Adrenal gland (tissue), 12 donors: Measurements from ENCODE around the gene FLNC. TPM values are rescaled to one million over a fixed set of nuclear protein-coding genes. Genes with fewer than 3 reads are reported as not detected.

Experiments used
- DNase-seq, 7 donors: peaks; one replicate each; pipeline ENCODE4 v3.0.0-alpha.2; 2019 to 2020
- H3K27ac ChIP-seq, 5 donors: fragments of 200-600 bp; sonication (generic) in 4 of 5; 1 replicate in 3 of 5; 2 replicates in 2 of 5; pipeline versions ENCODE4 v1.5.1 to v1.8.0; 2016 to 2020; ENCODE audit warnings: mild to moderate bottlenecking in 1 of 5
- H3K27me3 ChIP-seq: fragments of 200-600 bp; 2 replicates; pipeline ENCODE4 v1.8.0; 2021
- H3K36me3 ChIP-seq, 2 donors: fragments of 200-600 bp; replicated peaks in 1 of 2; 1 replicate in 1 of 2; 2 replicates in 1 of 2; pipeline versions ENCODE4 v1.5.1 to v1.8.0; 2018 to 2022
- H3K4me1 ChIP-seq, 2 donors: fragments of 200-600 bp; replicated peaks in 1 of 2; 1 replicate in 1 of 2; 2 replicates in 1 of 2; pipeline versions ENCODE4 v1.5.1 to v1.8.0; 2018 to 2021
- H3K4me3 ChIP-seq, 4 donors: fragments of 200-600 bp; sonication (generic) in 3 of 4; one replicate each; pipeline ENCODE4 v1.5.1; 2016 to 2018
- H3K9me3 ChIP-seq, 3 donors: fragments of 200-600 bp; sonication (generic) in 1 of 3; replicated peaks in 1 of 3; 1 replicate in 2 of 3; 2 replicates in 1 of 3; pipeline versions ENCODE4 v1.5.1 to v1.8.0; 2016 to 2021
- POLR2A ChIP-seq, 2 donors: fragments of 450-650 bp; IDR thresholded peaks; one replicate each; pipeline ENCODE4 v1.6.1; 2017; ENCODE audit warnings: antibody characterized with exemption in 2 of 2, mild to moderate bottlenecking in 2 of 2, moderate library complexity in 1 of 2
- WGBS, 4 donors: extraction: QIAGEN DNeasy Blood & Tissue Kit in 2 of 4; methylation state at CpG; one replicate each; pipeline versions ENCODE4 v1.1.5 to v1.1.7; 2013 to 2017; 5-methylcytosine and 5-hydroxymethylcytosine counted together
- intact Hi-C, 2 donors: fragments of 100-400 bp; cut with DNase I; formaldehyde crosslinking; loops; one replicate each; pipeline versions ENCODE4 v1.14.1 to v1.15.0; 2022 to 2023
- polyA plus RNA-seq, 3 donors: library from polyadenylated mRNA; stranded (reverse); fragments of 200-250 nt in 2 of 3; fragments of 350-450 nt in 1 of 3; fragmentation: Illumina TruSeq in 1 of 3; extraction: RNeasy Lipid Tissue Mini Kit (QIAGEN cat#74804) in 1 of 3; gene quantifications; one replicate each; pipeline ENCODE4 v1.2.3, GENCODE V29; 2013 to 2014
- total RNA-seq, 9 donors: library from RNA; depleted of rRNA in 4 of 9; stranded (reverse); fragments of >200 nt in 4 of 9; fragments of 120-200 nt in 1 of 9; fragmentation: NEBNext Ultra II Directional in 1 of 9; extraction: Animal tissue kit (Norgen Biotek cat#: 25700) in 1 of 9; gene quantifications; one replicate each; pipeline versions ENCODE4 v1.1.0 to v1.2.4, GENCODE V29; 2013 to 2023
- TF ChIP-seq, protein P1 (sequence below), 6 experiments: fragments of 450-650 bp in 4 of 6; fragments of 200-600 bp in 2 of 6; sonication (generic) in 1 of 6; IDR thresholded peaks; 1 replicate in 5 of 6; 2 replicates in 1 of 6; pipeline versions ENCODE4 v1.5.1 to v1.8.0; 2016 to 2021; ENCODE audit warnings: antibody characterized with exemption in 6 of 6, mild to moderate bottlenecking in 2 of 6, moderate library complexity in 1 of 6
- donor health status: healthy with polysubstance abuse.
- donor health status: Bipolar disorder and iron deficiency.
- donor health status: DM: yes; HTN: yes; CAD: no.
- donor health status: DM: no; HTN: no; CAD: no.
- donor health status: DM: no; HTN: no; CAD: no.
- donor health status: DM: yes; HTN: yes; CAD: no.

FLNC gene
- total and polyA plus RNA-seq, 12 donors = 0.66 to 7.3 (median 2.5) TPM

DNA sequence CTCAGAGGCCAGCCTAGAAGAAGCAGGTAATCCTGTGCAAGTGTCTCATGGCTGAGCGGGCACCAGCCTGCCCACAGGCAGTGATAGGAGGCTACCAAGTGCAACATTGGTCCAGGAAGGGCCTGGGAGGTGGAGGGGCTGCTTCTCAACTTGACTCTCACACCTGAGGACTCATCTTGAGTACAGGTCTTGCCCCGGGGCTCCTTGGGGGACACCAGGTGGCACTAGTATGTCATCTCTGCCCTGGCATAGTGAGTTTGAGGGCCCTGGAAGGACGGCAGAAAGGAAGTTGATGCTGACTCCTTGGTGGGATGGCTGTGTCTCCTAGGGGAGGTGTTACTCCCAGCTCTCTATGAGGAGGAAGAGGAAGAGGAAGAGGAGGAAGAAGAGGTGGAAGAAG, 36.2 kb upstream of the FLNC start:
- DNase-seq = no peak
- Histone ChIP-seq H3K4me3 (no peak overlapping the region), H3K4me1 (peaks cover 6 to 15% of the 10 kb centered on the region in 2 donors), H3K27ac (no peak overlapping the region), H3K27me3 (no peaks in the 10 kb centered on the region), H3K36me3 (no peaks in the 10 kb centered on the region), H3K9me3 (no peaks in the 10 kb centered on the region)
- TF ChIP-seq POLR2A (IDR thresholded peaks at IDR 0.05) = no peak
- TF ChIP-seq, protein P1, sequence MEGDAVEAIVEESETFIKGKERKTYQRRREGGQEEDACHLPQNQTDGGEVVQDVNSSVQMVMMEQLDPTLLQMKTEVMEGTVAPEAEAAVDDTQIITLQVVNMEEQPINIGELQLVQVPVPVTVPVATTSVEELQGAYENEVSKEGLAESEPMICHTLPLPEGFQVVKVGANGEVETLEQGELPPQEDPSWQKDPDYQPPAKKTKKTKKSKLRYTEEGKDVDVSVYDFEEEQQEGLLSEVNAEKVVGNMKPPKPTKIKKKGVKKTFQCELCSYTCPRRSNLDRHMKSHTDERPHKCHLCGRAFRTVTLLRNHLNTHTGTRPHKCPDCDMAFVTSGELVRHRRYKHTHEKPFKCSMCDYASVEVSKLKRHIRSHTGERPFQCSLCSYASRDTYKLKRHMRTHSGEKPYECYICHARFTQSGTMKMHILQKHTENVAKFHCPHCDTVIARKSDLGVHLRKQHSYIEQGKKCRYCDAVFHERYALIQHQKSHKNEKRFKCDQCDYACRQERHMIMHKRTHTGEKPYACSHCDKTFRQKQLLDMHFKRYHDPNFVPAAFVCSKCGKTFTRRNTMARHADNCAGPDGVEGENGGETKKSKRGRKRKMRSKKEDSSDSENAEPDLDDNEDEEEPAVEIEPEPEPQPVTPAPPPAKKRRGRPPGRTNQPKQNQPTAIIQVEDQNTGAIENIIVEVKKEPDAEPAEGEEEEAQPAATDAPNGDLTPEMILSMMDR (IDR thresholded peaks at IDR 0.05) = no peak
- 71 to 82% (median 79%) methylated on average over 3 of the region's 3 CpGs for WGBS, 4 donors
- intact Hi-C loops = no loop called here

DNA sequence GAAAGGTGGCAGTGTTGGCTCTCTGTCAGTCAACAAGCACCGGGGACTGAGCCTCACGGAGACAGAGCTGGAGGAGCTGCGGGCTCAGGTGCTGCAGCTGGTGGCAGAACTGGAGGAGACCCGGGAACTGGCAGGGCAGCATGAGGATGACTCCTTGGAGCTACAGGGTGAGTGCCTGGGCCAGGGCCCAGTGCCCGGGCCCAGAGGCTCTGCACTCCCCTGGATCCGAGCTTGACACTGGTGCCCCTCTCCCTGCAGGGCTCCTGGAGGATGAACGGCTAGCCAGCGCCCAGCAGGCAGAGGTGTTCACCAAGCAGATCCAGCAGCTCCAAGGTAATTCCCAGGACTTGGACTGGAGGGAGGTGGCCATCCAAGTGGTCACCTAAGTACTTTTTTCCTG, 35.8 kb upstream of the FLNC start:
- Histone ChIP-seq H3K27me3 (no peaks in the 10 kb centered on the region), H3K9me3 (no peaks in the 10 kb centered on the region), H3K27ac (no peak overlapping the region), H3K4me3 (no peak overlapping the region), H3K36me3 (no peaks in the 10 kb centered on the region), H3K4me1 (peaks cover 6 to 15% of the 10 kb centered on the region in 2 donors)
- WGBS, 4 donors = 91 to 98% (median 96%) methylated on average over 6 to 8 of the region's 8 CpGs
- TF ChIP-seq, protein P1 (IDR thresholded peaks at IDR 0.05) = no peak
- no peak for TF ChIP-seq POLR2A (IDR thresholded peaks at IDR 0.05)
- DNase-seq = no peak
- intact Hi-C loops = no loop called here

DNA sequence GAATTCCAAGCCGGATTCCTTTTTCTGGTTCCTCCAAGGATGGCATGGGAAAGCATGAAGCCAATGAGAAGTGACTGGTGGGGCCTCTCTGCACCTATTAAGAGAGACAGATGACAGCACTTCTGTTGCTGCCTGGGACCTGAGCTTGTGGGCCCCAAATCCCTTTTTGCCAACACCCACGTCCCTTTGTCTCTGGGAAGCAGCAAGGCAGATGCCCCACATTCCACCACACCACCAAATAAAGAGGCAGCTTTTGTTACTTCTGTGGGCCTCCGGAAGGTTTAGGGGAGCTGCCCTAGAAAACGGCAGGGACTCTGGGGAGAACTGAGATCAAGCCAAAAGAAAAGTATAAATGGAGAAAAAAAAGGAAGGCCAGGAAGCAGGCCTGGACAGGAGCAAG, 35.1 kb upstream of the FLNC start:
- Histone ChIP-seq H3K4me1 (peaks cover 6 to 15% of the 10 kb centered on the region in 2 donors), H3K36me3 (no peaks in the 10 kb centered on the region), H3K9me3 (no peaks in the 10 kb centered on the region), H3K27me3 (no peaks in the 10 kb centered on the region), H3K27ac (no peak overlapping the region), H3K4me3 (no peak overlapping the region)
- no peak for TF ChIP-seq POLR2A (IDR thresholded peaks at IDR 0.05)
- TF ChIP-seq, protein P1 (IDR thresholded peaks at IDR 0.05) = no peak
- WGBS, 4 donors = 81 to 90% (median 87%) methylated on average over 4 of the region's 4 CpGs
- no peak for DNase-seq
- intact Hi-C loops = no loop called here

DNA sequence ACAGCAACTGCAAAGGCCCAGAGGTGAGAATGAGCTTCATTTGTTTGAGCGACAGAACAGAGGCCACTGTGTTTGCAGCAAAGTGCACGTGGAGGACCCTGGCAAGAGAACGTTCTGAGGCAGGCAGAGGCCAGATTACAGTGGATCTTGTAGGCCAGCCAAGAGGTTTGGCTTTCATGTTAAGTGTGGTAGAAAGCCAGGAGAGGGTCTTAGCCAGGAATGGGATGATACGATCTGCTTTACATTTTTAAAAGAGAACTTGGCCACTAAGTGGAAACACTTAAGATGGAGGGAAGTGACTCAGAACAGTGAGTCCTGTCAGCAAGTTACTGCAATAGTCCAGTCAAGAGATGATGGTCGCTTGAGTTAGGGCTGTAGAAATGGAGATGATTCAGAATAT, 33.9 kb upstream of the FLNC start:
- intact Hi-C loops = no loop called here
- WGBS, 4 donors = 80 to 88% (median 85%) methylated on average over 5 of the region's 5 CpGs
- no peaks in the 10 kb centered on the region for H3K27me3 ChIP-seq
- peaks cover 6 to 7% of the 10 kb centered on the region in 2 donors for H3K4me1 ChIP-seq
- H3K9me3 ChIP-seq = no peaks in the 10 kb centered on the region
- TF ChIP-seq, protein P1 (IDR thresholded peaks at IDR 0.05) = no peak
- TF ChIP-seq POLR2A (IDR thresholded peaks at IDR 0.05) = no peak
- no peak overlapping the region for H3K4me3 ChIP-seq
- H3K36me3 ChIP-seq = no peaks in the 10 kb centered on the region
- DNase-seq = peak in 1 of 7 donors; percentile 24
- no peak overlapping the region for H3K27ac ChIP-seq
